HUES64 (cell line): ENCODE data around the gene MRPL50.

Source experiments
- H3K27ac ChIP-seq: 2 replicates; pipeline ENCODE4 v1.7.0; 2013; ENCODE audit warnings: low read depth, low read length, inconsistent platforms
- H3K27me3 ChIP-seq: 2 replicates; pipeline ENCODE4 v1.6.1; 2013; ENCODE audit warnings: mild to moderate bottlenecking, low read length; ENCODE audit not compliant: insufficient read depth
- H3K36me3 ChIP-seq: 2 replicates; pipeline ENCODE4 v1.6.1; 2013; ENCODE audit warnings: mild to moderate bottlenecking, low read length; ENCODE audit not compliant: insufficient read depth
- H3K4me1 ChIP-seq: 2 replicates; pipeline ENCODE4 v1.6.1; 2013; ENCODE audit warnings: mild to moderate bottlenecking, low read length, moderate library complexity; ENCODE audit not compliant: insufficient read depth
- H3K4me3 ChIP-seq: 2 replicates; pipeline ENCODE4 v1.5.1; 2013; ENCODE audit warnings: mild to moderate bottlenecking, low read length, moderate library complexity
- H3K9ac ChIP-seq: 2 replicates; pipeline ENCODE4 v1.6.1; 2013; ENCODE audit warnings: mild to moderate bottlenecking, low read depth, low read length
- H3K9me3 ChIP-seq: 2 replicates; pipeline ENCODE4 v1.6.1; 2013; ENCODE audit warnings: low read depth, low read length; ENCODE audit not compliant: insufficient read depth
- WGBS: fragments of 150-250, 120-280 bp; methylation state at CpG from one replicate; pipeline ENCODE4 v1.1.7; 2013; ENCODE audit warnings: missing lambda C conversion rate; 5-methylcytosine and 5-hydroxymethylcytosine counted together

MRPL50 gene

DNA sequence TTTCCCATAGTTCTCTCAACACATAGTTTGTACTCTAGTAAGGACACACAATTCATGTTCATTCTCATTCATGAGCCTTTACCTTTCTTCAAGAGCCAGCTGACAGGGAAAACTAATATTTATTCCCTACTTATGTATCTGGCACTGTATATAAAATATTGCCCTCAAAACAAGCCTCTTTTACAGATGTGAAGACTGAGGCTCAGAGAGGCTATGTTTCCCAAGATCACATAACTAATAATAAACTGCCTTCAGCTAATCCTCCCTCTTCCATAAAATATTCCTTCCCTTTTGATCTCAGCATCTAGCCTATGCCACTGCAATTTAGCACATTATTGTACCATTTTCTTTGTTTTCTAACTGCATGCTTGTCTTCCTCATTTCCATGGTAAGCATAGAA, 19.0 kb upstream of the MRPL50 start:
- H3K9me3 ChIP-seq, result no peaks in the 10 kb centered on the region
- 0 out of 2 replicates have a peak, but pooled peaks cover 2% of the 10 kb centered on the region for H3K36me3 ChIP-seq
- no peak overlapping the region for H3K4me3 ChIP-seq

GRCh38 chr9:101415578-101415977, 17.2 kb upstream of the MRPL50 start:
- Histone ChIP-seq H3K9me3 (peaks cover 8% of the 10 kb centered on the region), H3K27me3 (no peaks in the 10 kb centered on the region), H3K4me3 (no peak overlapping the region), H3K36me3 (peaks cover 7% of the 10 kb centered on the region; the same call in 1 of the 2 replicates), H3K9ac (no peak overlapping the region), H3K4me1 (no peaks in the 10 kb centered on the region), H3K27ac (no peak overlapping the region)

More for the DNA sequence above, 19.0 kb upstream of the MRPL50 start:
- Histone ChIP-seq H3K27me3 (no peaks in the 10 kb centered on the region), H3K4me1 (no peaks in the 10 kb centered on the region), H3K9ac (no peak overlapping the region), H3K27ac (no peak overlapping the region)

DNA sequence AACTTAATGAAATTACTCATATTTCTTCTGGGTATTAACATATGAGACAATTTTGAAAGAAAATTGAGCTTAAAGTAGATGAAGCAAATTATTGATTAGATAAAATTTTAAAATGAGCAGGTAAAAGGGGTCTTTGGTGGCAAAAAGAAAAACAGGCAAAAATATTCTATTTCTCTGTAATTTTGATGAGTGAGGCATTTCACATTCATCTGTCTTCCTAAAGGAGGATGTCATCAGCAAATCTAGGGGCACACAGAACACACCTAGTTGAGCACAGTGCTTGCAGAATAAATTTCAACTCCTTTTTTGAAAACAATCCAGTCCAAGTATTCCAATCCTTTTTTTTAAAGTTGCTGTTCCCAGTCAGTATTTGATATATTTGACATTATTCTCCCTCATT, 16.4 kb upstream of the MRPL50 start:
- Histone ChIP-seq H3K36me3 (peaks cover 13% of the 10 kb centered on the region; the same call in 1 of the 2 replicates), H3K9me3 (peaks cover 16% of the 10 kb centered on the region)

GRCh38 chr9:101409079-101409477, 10.7 kb upstream of the MRPL50 start:
- H3K4me3 ChIP-seq, result no peak overlapping the region
- H3K9me3 ChIP-seq, result peaks cover 68% of the 10 kb centered on the region
- H3K9ac ChIP-seq, result no peak overlapping the region
- peaks cover 71% of the 10 kb centered on the region for H3K36me3 ChIP-seq
- H3K27ac ChIP-seq, result no peak overlapping the region
- H3K27me3 ChIP-seq, result no peaks in the 10 kb centered on the region
- 100% methylated on average over 4 of the region's 4 CpGs for WGBS
- H3K4me1 ChIP-seq, result no peaks in the 10 kb centered on the region

More for the DNA sequence above, 16.4 kb upstream of the MRPL50 start:
- Histone ChIP-seq H3K9ac (no peak overlapping the region), H3K27ac (no peak overlapping the region), H3K27me3 (no peaks in the 10 kb centered on the region), H3K4me3 (no peak overlapping the region), H3K4me1 (no peaks in the 10 kb centered on the region)

- Histone ChIP-seq H3K4me3 (no peak overlapping the region), H3K27ac (no peak overlapping the region), H3K4me1 (no peaks in the 10 kb centered on the region), H3K9me3 (peaks cover 68% of the 10 kb centered on the region), H3K36me3 (peaks cover 74% of the 10 kb centered on the region), H3K27me3 (no peaks in the 10 kb centered on the region), H3K9ac (no peak overlapping the region)
- WGBS, result 93% methylated on average over 3 of the region's 5 CpGs
These were observed 10.1 kb upstream of the MRPL50 start for GRCh38 chr9:101408374-101409078.

DNA sequence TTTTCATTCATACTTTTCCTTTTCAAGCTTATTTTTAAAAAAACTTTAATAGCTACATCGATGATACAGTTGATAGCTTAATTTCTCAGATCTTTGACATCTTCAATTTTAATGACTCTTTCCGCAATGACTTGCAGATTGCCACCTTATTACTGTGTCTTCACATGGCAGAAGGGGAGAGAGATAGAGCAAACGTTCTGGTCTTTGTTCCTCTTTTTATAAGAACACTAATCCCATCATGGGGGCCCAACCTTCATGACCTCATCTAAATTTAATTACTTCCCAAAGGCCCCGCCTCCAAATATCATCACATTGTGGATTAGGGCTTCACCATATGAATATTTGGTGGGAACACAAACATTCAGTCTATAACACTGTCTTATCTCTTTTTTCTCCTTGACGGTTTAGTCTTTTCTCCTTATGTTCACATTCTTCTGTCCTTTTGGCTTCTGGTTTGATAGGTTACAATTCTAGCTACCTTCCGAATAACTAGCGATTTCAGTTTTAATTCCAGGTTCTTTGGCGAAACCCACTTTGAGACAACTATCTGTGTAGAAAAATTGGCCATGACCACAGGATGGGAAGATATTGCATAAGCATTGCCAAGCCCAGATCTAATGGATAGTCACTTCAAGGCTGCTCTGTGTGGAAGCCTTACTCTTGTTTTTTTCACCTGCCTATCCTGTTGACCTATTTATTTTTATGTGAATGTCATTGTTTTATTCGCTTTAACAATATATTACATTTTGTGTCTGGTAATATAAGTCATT, 5.3 kb upstream of the MRPL50 start:
- WGBS, result 96% methylated on average over 8 of the region's 9 CpGs
- no peaks in the 10 kb centered on the region for H3K27me3 ChIP-seq
- H3K27ac ChIP-seq, result no peak overlapping the region
- H3K9me3 ChIP-seq, result peaks cover 41% of the 10 kb centered on the region
- H3K4me1 ChIP-seq, result peaks cover 5% of the 10 kb centered on the region; the same call in 1 of the 2 replicates
- no peak overlapping the region for H3K4me3 ChIP-seq
- no peak overlapping the region for H3K9ac ChIP-seq
- H3K36me3 ChIP-seq, result peaks cover 87% of the 10 kb centered on the region

DNA sequence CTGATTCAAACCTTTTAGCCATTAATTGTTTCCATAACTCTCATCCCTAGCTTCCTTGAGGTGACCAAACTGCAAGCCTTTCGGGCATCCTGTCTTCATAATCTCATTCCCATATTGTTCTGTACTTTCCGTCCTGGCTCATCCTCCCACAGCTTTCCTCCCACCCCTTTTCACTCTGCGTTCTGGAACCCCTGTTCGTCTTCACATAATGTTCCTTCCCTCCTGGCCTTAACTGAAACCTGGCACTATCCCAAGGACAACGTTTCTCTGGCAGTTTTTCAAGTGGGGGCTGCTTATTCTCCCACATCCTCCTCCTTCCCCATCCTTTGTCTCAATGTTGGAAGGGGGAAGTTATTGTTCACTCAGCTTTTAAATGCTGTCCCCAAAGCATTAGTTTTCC, 1.7 kb upstream of the MRPL50 start:
- Histone ChIP-seq H3K4me3 (peak overlapping the region; percentile 93), H3K9ac (no peak overlapping the region), H3K9me3 (peaks cover 18% of the 10 kb centered on the region; the same call in 1 of the 2 replicates), H3K27ac (no peak overlapping the region), H3K4me1 (peaks cover 10% of the 10 kb centered on the region), H3K27me3 (no peaks in the 10 kb centered on the region), H3K36me3 (peaks cover 69% of the 10 kb centered on the region)
- 91% methylated on average over 5 of the region's 5 CpGs for WGBS

DNA sequence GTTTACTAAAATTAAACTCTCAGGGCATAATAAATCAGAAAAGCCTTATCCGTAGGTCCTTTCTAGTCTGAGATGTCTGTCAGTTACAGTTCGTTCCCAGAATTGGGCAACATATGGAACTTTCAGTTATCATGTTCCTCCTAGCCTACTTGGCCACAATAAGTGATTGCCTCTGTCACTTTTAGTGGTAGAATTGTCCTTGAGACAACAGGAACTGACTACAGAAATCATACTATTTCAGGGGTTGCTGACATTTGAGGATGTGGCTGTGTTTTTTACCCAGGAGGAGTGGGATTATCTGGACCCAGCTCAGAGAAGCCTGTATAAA, 1.2 kb upstream of the MRPL50 start:
- Histone ChIP-seq H3K9me3 (peaks cover 15% of the 10 kb centered on the region; the same call in 1 of the 2 replicates), H3K9ac (peak overlapping the region; percentile 76; the same call in 1 of the 2 replicates), H3K4me1 (peaks cover 10% of the 10 kb centered on the region), H3K36me3 (peaks cover 69% of the 10 kb centered on the region), H3K4me3 (peak overlapping the region; percentile 93), H3K27ac (no peak overlapping the region), H3K27me3 (no peaks in the 10 kb centered on the region)
- WGBS, result 74% methylated on average over 2 of the region's 2 CpGs

DNA sequence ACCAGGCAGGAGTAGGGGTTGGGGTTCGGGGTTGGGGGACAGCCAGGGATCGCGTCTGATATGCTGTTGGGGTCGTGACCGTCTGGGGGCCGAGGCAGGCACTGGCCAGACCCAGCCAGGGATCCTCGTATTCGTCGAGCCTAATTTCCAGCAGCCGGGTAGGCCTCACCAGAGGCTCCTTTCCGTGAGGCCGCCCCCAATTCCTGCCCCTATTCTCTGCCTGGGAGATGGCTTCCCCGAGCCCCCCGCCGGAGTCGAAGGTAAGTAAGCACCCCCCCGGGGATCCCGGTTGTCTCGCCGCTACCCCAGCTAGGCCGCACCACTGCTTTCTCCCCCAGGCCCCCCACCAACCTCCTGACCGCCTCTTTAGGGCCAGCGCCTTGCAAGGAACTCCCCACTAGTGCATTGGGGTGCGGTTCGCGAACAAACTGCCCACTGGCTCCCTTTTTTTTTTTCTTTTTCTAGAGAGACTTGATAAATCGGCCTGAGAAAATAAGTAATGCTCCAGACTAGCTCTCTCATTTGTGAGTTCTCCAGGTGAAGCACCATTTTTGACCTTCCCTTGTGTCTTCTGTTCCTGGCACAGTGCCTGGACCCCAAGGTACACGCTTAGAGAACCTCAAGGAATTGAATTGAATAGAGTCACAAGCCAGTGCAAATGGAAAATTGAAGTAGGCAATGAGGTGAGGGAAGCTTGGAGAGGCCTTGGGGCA, 668 bp upstream of the MRPL50 start:
- 4% methylated on average over 28 of the region's 28 CpGs for WGBS
- peaks cover 69% of the 10 kb centered on the region for H3K36me3 ChIP-seq

GRCh38 chr9:101397746-101398067, 711 bp downstream of the MRPL50 start:
- peaks cover 20% of the 10 kb centered on the region for H3K9me3 ChIP-seq
- WGBS, result 17% methylated on average over 4 of the region's 4 CpGs
- H3K4me1 ChIP-seq, result peaks cover 10% of the 10 kb centered on the region
- H3K27ac ChIP-seq, result peak overlapping the region; percentile 64
- peak overlapping the region; percentile 93 for H3K4me3 ChIP-seq
- H3K9ac ChIP-seq, result peak overlapping the region; percentile 94
- peaks cover 60% of the 10 kb centered on the region for H3K36me3 ChIP-seq
- no peaks in the 10 kb centered on the region for H3K27me3 ChIP-seq

More for the DNA sequence above, 668 bp upstream of the MRPL50 start:
- H3K4me3 ChIP-seq, result peak overlapping the region; percentile 93
- peak overlapping the region; percentile 76 for H3K9ac ChIP-seq
- peaks cover 10% of the 10 kb centered on the region for H3K4me1 ChIP-seq
- no peaks in the 10 kb centered on the region for H3K27me3 ChIP-seq
- H3K27ac ChIP-seq, result no peak overlapping the region
- H3K9me3 ChIP-seq, result peaks cover 18% of the 10 kb centered on the region

- H3K4me1 ChIP-seq, result peaks cover 9% of the 10 kb centered on the region
- no peaks in the 10 kb centered on the region for H3K27me3 ChIP-seq
- no CpG with 5 or more reads among the region's 1 CpG for WGBS
- peaks cover 20% of the 10 kb centered on the region for H3K9me3 ChIP-seq
- H3K4me3 ChIP-seq, result no peak overlapping the region
- H3K36me3 ChIP-seq, result peaks cover 50% of the 10 kb centered on the region
- H3K9ac ChIP-seq, result no peak overlapping the region
- H3K27ac ChIP-seq, result no peak overlapping the region
These were observed 3.7 kb downstream of the MRPL50 start for GRCh38 chr9:101394687-101395086.
